RWPE1 (cell line): ENCODE results near the gene FRMD4B.

ENCODE experiments used
- CTCF ChIA-PET: fragments of 350-600 bp; sonication (Branson Sonifier 250); formaldehyde crosslinking; extraction: SDS; loops from one replicate; lab custom pipeline; 2021; lab: Yijun Ruan, JAX
- POLR2A ChIA-PET: fragments of 400-600 bp; formaldehyde crosslinking; extraction: SDS; loops from one replicate; lab custom pipeline; 2020; ENCODE audit warnings: antibody characterized with exemption; ENCODE audit not compliant: low non-redundant PET; lab: Yijun Ruan, JAX
- DNase-seq: peaks from one replicate; pipeline ENCODE4 v3.0.0; 2012; ENCODE audit warnings: low spot score
- H3K27ac ChIP-seq: fragments of 450-650 bp; 2 replicates; pipeline ENCODE4 v1.5.1; 2017
- CTCF ChIP-seq: fragments of 450-650 bp; conservative IDR thresholded peaks from 2 replicates; pipeline ENCODE4 v1.5.1; 2017; ENCODE audit warnings: low read depth, mild to moderate bottlenecking

The FRMD4B gene

GRCh38 chr3:69385723-69386555 is at the start of gene FRMD4B:
FRMD4B (minus strand) TSS chr3:69386088; CDS start chr3:69385989, 99 bp downstream.
- TF ChIP-seq CTCF: peak; percentile 15; the same call in 1 of the 2 replicates
- H3K27ac ChIP-seq: peak within 1 kb of the TSS; percentile 65
- POLR2A ChIA-PET: no interaction called here
- no peak for DNase-seq
- CTCF ChIA-PET: no interaction called here

GRCh38 chr3:69433969-69434325 is 48.1 kb upstream of the FRMD4B start:
- no peak overlapping the region for H3K27ac ChIP-seq
- no peak for DNase-seq
- CTCF ChIA-PET: no interaction called here
- no peak for TF ChIP-seq CTCF
- POLR2A ChIA-PET: no interaction called here

GRCh38 chr3:69433121-69433968 is 47.5 kb upstream of the FRMD4B start:
- no peak for TF ChIP-seq CTCF
- DNase-seq: no peak
- ChIA-PET CTCF (interaction anchor here (0.7 kb wide), 1 partner anchor 69 kb away, joined by 3 read pairs; no protein-coding TSS in a partner anchor), POLR2A (no interaction called here)
- H3K27ac ChIP-seq: no peak overlapping the region; the same call in 1 of the 2 replicates

- DNase-seq: no peak
- no peak overlapping the region for H3K27ac ChIP-seq
- TF ChIP-seq CTCF: no peak
- ChIA-PET POLR2A (no interaction called here), CTCF (no interaction called here)
Observed at GRCh38 chr3:69428657-69429255, 42.9 kb upstream of the FRMD4B start.

GRCh38 chr3:69426967-69427304 is 41.0 kb upstream of the FRMD4B start:
- no peak overlapping the region for H3K27ac ChIP-seq
- ChIA-PET CTCF (interaction anchor here (0.7 to 1.5 kb wide), 3 partner anchors 61 to 265 kb away, joined by 3 to 4 read pairs (median 3); no protein-coding TSS in a partner anchor), POLR2A (no interaction called here)
- no peak for DNase-seq
- no peak for TF ChIP-seq CTCF
